Pancreas (tissue), 10 donors: Measurements from ENCODE around the gene TMPRSS11E. TPM values are rescaled to one million over a fixed set of nuclear protein-coding genes. Genes with fewer than 3 reads are reported as not detected.
A peak's percentile ranks its signal among the peaks of the same experiment; 100 is the strongest.

Source experiments
- ATAC-seq, 4 donors: fragments of 200-7000 bp; cut with Tn5 transposase; one replicate each; pipeline versions ENCODE4 v1.8.0 to v1.9.1; 2020; ENCODE audit warnings: mild to moderate bottlenecking in 4 of 4, moderate library complexity in 4 of 4
- DNase-seq, 6 donors: peaks; one replicate each; pipeline ENCODE4 v3.0.0-alpha.2; 2020
- FAIRE-seq: peaks from 2 replicates; lab custom pipeline; 2012; peaks lifted over from hg19 to GRCh38; lab: Jason Lieb, UNC
- H3K27ac ChIP-seq, 4 donors: fragments of 200-600 bp; sonication (generic); 1 replicate in 3 of 4; 2 replicates in 1 of 4; pipeline versions ENCODE4 v1.5.0 to v1.8.0; 2020
- H3K27me3 ChIP-seq, 4 donors: fragments of 200-600 bp; one replicate each; pipeline ENCODE4 v1.8.0; 2021
- H3K36me3 ChIP-seq, 3 donors: fragments of 200-600 bp; sonication (generic) in 1 of 3; one replicate each; pipeline versions ENCODE4 v1.5.0 to v1.8.0; 2020 to 2021
- H3K4me1 ChIP-seq, 3 donors: fragments of 200-600 bp; one replicate each; pipeline ENCODE4 v1.8.0; 2021
- H3K4me3 ChIP-seq, 4 donors: fragments of 200-600 bp; sonication (generic) in 2 of 4; one replicate each; pipeline versions ENCODE4 v1.5.0 to v1.8.0; 2020 to 2021
- H3K9me3 ChIP-seq, 4 donors: fragments of 200-600 bp; one replicate each; pipeline ENCODE4 v1.8.0; 2021
- CTCF ChIP-seq, 4 donors: fragments of 200-600 bp; sonication (generic) in 3 of 4; IDR thresholded peaks; one replicate each; pipeline versions ENCODE4 v1.5.0 to v1.8.0; 2021; ENCODE audit warnings: antibody characterized with exemption in 4 of 4
- WGBS, 2 donors: extraction: QIAGEN DNeasy Blood & Tissue Kit; methylation state at CpG; one replicate each; pipeline ENCODE4 v1.1.7; 2013; 5-methylcytosine and 5-hydroxymethylcytosine counted together
- intact Hi-C, 3 donors: fragments of 100-400 bp; cut with DNase I; formaldehyde crosslinking; loops; one replicate each; pipeline versions ENCODE4 v1.11.1 to v1.14.2; 2022
- polyA plus RNA-seq, 2 donors: library from polyadenylated mRNA; stranded (reverse); fragments of 200-250 nt; gene quantifications; one replicate each; pipeline ENCODE4 v1.2.3, GENCODE V29; 2013
- total RNA-seq, 6 donors: library from RNA; stranded (reverse); fragmentation: NEBNext Ultra II Directional in 4 of 6; extraction: Animal tissue kit (Norgen Biotek cat#: 25700) in 4 of 6; gene quantifications; one replicate each; pipeline versions ENCODE4 v1.2.1 to v1.2.4, GENCODE V29; 2021 to 2023
- donor health status: healthy with polysubstance abuse.
- donor health status: DM: no; HTN: no; CAD: no; lungs with moderate emphysema.
- donor health status: DM: no; HTN: no; CAD: no.
- donor health status: control.
- donor health status: control.
- donor health status: Bipolar disorder and iron deficiency.
- donor health status: DM: yes; HTN: yes; CAD: no.
- donor health status: DM: no; HTN: no; CAD: no.
- donor health status: DM: no; HTN: no; CAD: no.
- donor health status: DM: yes; HTN: yes; CAD: no.

Gene TMPRSS11E
- total and polyA plus RNA-seq, 8 donors = 0.20 to 1.0 (median 0.64) TPM; not detected in 2

DNA sequence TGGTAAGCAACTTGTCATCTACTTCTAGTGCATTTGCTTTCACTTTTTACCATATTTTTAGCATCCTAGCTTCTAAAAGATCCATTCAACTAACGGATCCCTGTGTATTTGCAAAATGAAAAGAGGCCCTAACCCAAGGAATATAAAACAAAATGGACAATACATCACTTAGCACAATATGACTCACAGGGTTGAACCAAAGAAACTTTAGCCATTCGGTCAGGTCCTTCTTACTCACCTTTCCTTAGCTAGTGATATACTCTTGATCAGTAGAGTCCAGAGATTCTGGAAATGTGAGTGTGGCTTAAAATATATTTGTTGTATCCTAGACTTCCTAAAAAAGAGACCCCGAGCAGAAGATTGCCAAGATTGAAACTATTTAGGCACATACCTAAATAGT lies 19.5 kb downstream of the TMPRSS11E start:
- Histone ChIP-seq H3K4me3 (no peak overlapping the region), H3K27ac (no peak overlapping the region), H3K4me1 (no peaks in the 10 kb centered on the region), H3K27me3 (no peaks in the 10 kb centered on the region), H3K9me3 (no peaks in the 10 kb centered on the region), H3K36me3 (no peaks in the 10 kb centered on the region)
- FAIRE-seq (no peak), ATAC-seq (no peak), DNase-seq (no peak)
- intact Hi-C loops = no loop called here
- no peak for TF ChIP-seq CTCF (IDR thresholded peaks at IDR 0.05)
- 74 to 75% methylated on average over 3 of the region's 3 CpGs for WGBS, 2 donors

GRCh38 chr4:68469482-68469881 lies 22.2 kb downstream of the TMPRSS11E start:
- H3K9me3 ChIP-seq = no peaks in the 10 kb centered on the region
- H3K4me1 ChIP-seq = no peaks in the 10 kb centered on the region
- H3K27ac ChIP-seq = no peak overlapping the region
- FAIRE-seq (no peak), ATAC-seq (no peak), DNase-seq (no peak)
- no peaks in the 10 kb centered on the region for H3K36me3 ChIP-seq
- H3K4me3 ChIP-seq = no peak overlapping the region
- TF ChIP-seq CTCF (IDR thresholded peaks at IDR 0.05) = no peak
- intact Hi-C loops = no loop called here
- no peaks in the 10 kb centered on the region for H3K27me3 ChIP-seq

DNA sequence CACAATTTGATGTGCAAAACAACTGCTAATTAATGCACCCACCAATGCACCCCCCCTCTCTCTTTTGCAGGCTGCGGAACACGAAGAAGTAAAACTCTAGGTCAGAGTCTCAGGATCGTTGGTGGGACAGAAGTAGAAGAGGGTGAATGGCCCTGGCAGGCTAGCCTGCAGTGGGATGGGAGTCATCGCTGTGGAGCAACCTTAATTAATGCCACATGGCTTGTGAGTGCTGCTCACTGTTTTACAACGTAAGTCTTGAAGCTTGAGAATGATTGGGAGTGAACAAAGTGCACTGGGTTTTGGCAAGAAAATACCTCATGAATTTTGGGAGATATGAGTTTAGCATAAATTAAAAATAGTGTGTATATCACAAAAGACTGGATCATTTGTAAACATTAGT lies 28.9 kb downstream of the TMPRSS11E start:
- no peak for FAIRE-seq
- Histone ChIP-seq H3K27me3 (no peaks in the 10 kb centered on the region), H3K36me3 (no peaks in the 10 kb centered on the region), H3K4me3 (no peak overlapping the region), H3K27ac (no peak overlapping the region), H3K4me1 (no peaks in the 10 kb centered on the region), H3K9me3 (no peaks in the 10 kb centered on the region)
- TF ChIP-seq CTCF (IDR thresholded peaks at IDR 0.05) = no peak
- ATAC-seq = no peak
- DNase-seq = no peak
- WGBS, 2 donors = 69 to 75% methylated on average over 5 of the region's 5 CpGs
- intact Hi-C loops = no loop called here

- no peak for TF ChIP-seq CTCF (IDR thresholded peaks at IDR 0.05)
- 75 to 86% methylated on average over 4 to 5 of the region's 5 CpGs for WGBS, 2 donors
- no peaks in the 10 kb centered on the region for H3K36me3 ChIP-seq
- FAIRE-seq (no peak), ATAC-seq (no peak), DNase-seq (peak in 2 of 6 donors; percentile 12 to 38)
- no peaks in the 10 kb centered on the region for H3K9me3 ChIP-seq
- H3K27me3 ChIP-seq = no peaks in the 10 kb centered on the region
- H3K27ac ChIP-seq = no peak overlapping the region
- intact Hi-C loops = no loop called here
- H3K4me3 ChIP-seq = no peak overlapping the region
- H3K4me1 ChIP-seq = no peaks in the 10 kb centered on the region
Measured at GRCh38 chr4:68489338-68489737, 42.1 kb downstream of the TMPRSS11E start.

GRCh38 chr4:68490826-68491457 lies 43.7 kb downstream of the TMPRSS11E start:
- H3K27ac ChIP-seq = no peak overlapping the region
- no peak for TF ChIP-seq CTCF (IDR thresholded peaks at IDR 0.05)
- H3K4me1 ChIP-seq = no peaks in the 10 kb centered on the region
- no peak overlapping the region for H3K4me3 ChIP-seq
- no peaks in the 10 kb centered on the region for H3K36me3 ChIP-seq
- 88 to 91% methylated on average over 6 of the region's 6 CpGs for WGBS, 2 donors
- peak in 1 of 4 donors; percentile 28 for ATAC-seq
- DNase-seq = no peak
- intact Hi-C loops = loop anchor here in 1 of 3 donors (10.0 kb wide), 1 partner anchor 384 kb away; no protein-coding TSS in a partner anchor
- H3K9me3 ChIP-seq = no peaks in the 10 kb centered on the region
- H3K27me3 ChIP-seq = no peaks in the 10 kb centered on the region
- FAIRE-seq = no peak
